Tibial artery (tissue), 4 donors: ENCODE data around the gene ERBB4.

Experiments
- DNase-seq, 2 donors: peaks; one replicate each; pipeline ENCODE4 v3.0.0-alpha.2; 2019
- H3K27ac ChIP-seq, 2 donors: fragments of 200-600 bp; sonication (generic) in 1 of 2; 1 replicate in 1 of 2; 2 replicates in 1 of 2; pipeline ENCODE4 v1.5.1; 2018 to 2019; ENCODE audit warnings: mild to moderate bottlenecking in 1 of 2
- H3K27me3 ChIP-seq, 2 donors: fragments of 200-600 bp; sonication (generic) in 1 of 2; one replicate each; pipeline versions ENCODE4 v1.5.1 to v1.6.0; 2016 to 2019
- H3K36me3 ChIP-seq, 3 donors: fragments of 200-600 bp; sonication (generic) in 2 of 3; one replicate each; pipeline ENCODE4 v1.5.1; 2016 to 2019; ENCODE audit warnings: mild to moderate bottlenecking in 2 of 3
- H3K4me1 ChIP-seq, 4 donors: fragments of 200-600 bp; sonication (generic) in 2 of 4; 1 replicate in 3 of 4; 2 replicates in 1 of 4; pipeline ENCODE4 v1.5.1; 2016 to 2019
- H3K4me3 ChIP-seq, 2 donors: fragments of 200-600 bp; sonication (generic) in 1 of 2; 1 replicate in 1 of 2; 2 replicates in 1 of 2; pipeline ENCODE4 v1.5.1; 2018 to 2019; ENCODE audit warnings: mild to moderate bottlenecking in 2 of 2
- H3K9me3 ChIP-seq, 3 donors: fragments of 200-600 bp; sonication (generic) in 1 of 3; one replicate each; pipeline ENCODE4 v1.5.1; 2016 to 2019
- CTCF ChIP-seq, 2 experiments: fragments of 200-600 bp in 1 of 2; fragments of 450-650 bp in 1 of 2; IDR thresholded peaks; one replicate each; pipeline ENCODE4 v1.5.1; 2017 to 2019; ENCODE audit warnings: antibody characterized with exemption in 2 of 2, mild to moderate bottlenecking in 1 of 2, moderate library complexity in 1 of 2
- intact Hi-C: fragments of 100-400 bp; cut with DNase I; formaldehyde crosslinking; loops from one replicate; pipeline ENCODE4 v1.15.0; 2023; ENCODE audit warnings: low total_unique reads

Gene ERBB4

GRCh38 chr2:212357606-212358005, 181.0 kb downstream of the ERBB4 start:
- Histone ChIP-seq H3K4me3 (no peak overlapping the region), H3K27ac (no peak overlapping the region), H3K4me1 (peaks cover 0 to 23% (median 0%) of the 10 kb centered on the region in 4 donors), H3K36me3 (no peaks in the 10 kb centered on the region), H3K27me3 (no peaks in the 10 kb centered on the region), H3K9me3 (no peaks in the 10 kb centered on the region)
- TF ChIP-seq CTCF (IDR thresholded peaks at IDR 0.05) = no peak
- intact Hi-C loops = no loop called here
- no peak for DNase-seq

- TF ChIP-seq CTCF (IDR thresholded peaks at IDR 0.05) = no peak
- intact Hi-C loops = no loop called here
- no peak overlapping the region for H3K4me3 ChIP-seq
These were observed 184.2 kb downstream of the ERBB4 start for GRCh38 chr2:212354382-212354781.

GRCh38 chr2:212348501-212348900, 190.1 kb downstream of the ERBB4 start:
- Histone ChIP-seq H3K4me3 (peak overlapping the region in 1 of 2 donors; percentile 17), H3K9me3 (no peaks in the 10 kb centered on the region), H3K36me3 (no peaks in the 10 kb centered on the region), H3K27me3 (no peaks in the 10 kb centered on the region), H3K4me1 (peaks cover 0 to 56% (median 0%) of the 10 kb centered on the region in 4 donors), H3K27ac (peak overlapping the region; percentile 60 to 68)
- DNase-seq = no peak
- TF ChIP-seq CTCF (IDR thresholded peaks at IDR 0.05) = no peak
- intact Hi-C loops = no loop called here

More at GRCh38 chr2:212354382-212354781, 184.2 kb downstream of the ERBB4 start:
- H3K36me3 ChIP-seq = no peaks in the 10 kb centered on the region
- peaks cover 0 to 37% (median 0%) of the 10 kb centered on the region in 4 donors for H3K4me1 ChIP-seq
- DNase-seq = no peak
- no peak overlapping the region for H3K27ac ChIP-seq
- H3K27me3 ChIP-seq = no peaks in the 10 kb centered on the region
- no peaks in the 10 kb centered on the region for H3K9me3 ChIP-seq

GRCh38 chr2:212346865-212347264, 191.7 kb downstream of the ERBB4 start:
- H3K36me3 ChIP-seq = no peaks in the 10 kb centered on the region
- TF ChIP-seq CTCF (IDR thresholded peaks at IDR 0.05) = no peak
- H3K4me3 ChIP-seq = no peak overlapping the region
- H3K27ac ChIP-seq = peak overlapping the region in 1 of 2 donors; percentile 28
- H3K27me3 ChIP-seq = no peaks in the 10 kb centered on the region
- intact Hi-C loops = no loop called here
- no peaks in the 10 kb centered on the region for H3K9me3 ChIP-seq
- DNase-seq = no peak
- peaks cover 0 to 56% (median 0%) of the 10 kb centered on the region in 4 donors for H3K4me1 ChIP-seq

GRCh38 chr2:212345966-212346365, 192.6 kb downstream of the ERBB4 start:
- H3K36me3 ChIP-seq = no peaks in the 10 kb centered on the region
- H3K27ac ChIP-seq = peak overlapping the region in 1 of 2 donors; percentile 28
- intact Hi-C loops = no loop called here
- H3K4me3 ChIP-seq = no peak overlapping the region
- TF ChIP-seq CTCF (IDR thresholded peaks at IDR 0.05) = no peak
- no peak for DNase-seq
- H3K27me3 ChIP-seq = no peaks in the 10 kb centered on the region
- no peaks in the 10 kb centered on the region for H3K9me3 ChIP-seq
- H3K4me1 ChIP-seq = peaks cover 0 to 56% (median 0%) of the 10 kb centered on the region in 4 donors

GRCh38 chr2:212344131-212344530, 194.5 kb downstream of the ERBB4 start:
- intact Hi-C loops = no loop called here
- Histone ChIP-seq H3K27ac (no peak overlapping the region), H3K27me3 (no peaks in the 10 kb centered on the region), H3K4me1 (peaks cover 0 to 39% (median 0%) of the 10 kb centered on the region in 4 donors), H3K9me3 (no peaks in the 10 kb centered on the region), H3K36me3 (no peaks in the 10 kb centered on the region), H3K4me3 (no peak overlapping the region)
- no peak for TF ChIP-seq CTCF (IDR thresholded peaks at IDR 0.05)
- no peak for DNase-seq
